AG09319 (cell line): Measurements from ENCODE around the gene GATA3.

Experiments
- DNase-seq: peaks from one replicate; pipeline ENCODE4 v3.0.0-alpha.2; 2010; ENCODE audit warnings: low read depth; ENCODE audit errors: extremely low read depth
- TF ChIP-seq, protein P1 (sequence below): IDR thresholded peaks from 2 replicates; pipeline ENCODE4 v1.5.1; 2011; ENCODE audit warnings: low read depth, mild to moderate bottlenecking, inconsistent platforms, low read length, moderate library complexity

GATA3 gene

DNA sequence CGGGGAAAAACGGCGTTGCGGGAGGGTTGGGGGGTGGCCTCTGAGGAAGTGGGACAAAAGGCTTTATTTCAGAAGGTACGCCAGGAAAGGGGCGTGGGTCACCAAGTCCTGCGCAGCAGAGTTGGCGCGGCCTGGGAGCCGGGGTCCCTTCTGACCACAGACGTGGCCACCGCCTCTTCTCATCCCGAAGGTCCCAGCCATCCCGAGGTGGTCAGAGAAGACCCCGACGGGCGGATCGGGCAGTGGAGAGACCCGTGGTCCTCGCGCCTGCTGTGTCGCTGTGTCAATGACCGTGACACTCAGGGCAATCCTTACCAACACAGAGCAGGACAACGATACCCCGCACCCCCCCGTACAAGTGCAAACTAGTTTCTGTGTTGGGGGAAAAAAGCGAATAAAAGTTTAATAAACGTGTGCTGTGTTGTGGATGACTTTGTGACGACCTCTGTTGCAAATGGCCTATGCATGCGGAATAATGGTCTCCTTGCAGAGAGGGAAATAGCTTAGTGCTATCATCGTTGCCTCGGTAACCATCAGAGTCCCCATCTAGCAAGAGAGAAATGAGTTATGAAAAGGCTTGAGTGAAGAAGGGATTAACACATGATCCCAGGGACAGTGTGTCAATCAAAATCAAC, 19.4 kb upstream of the GATA3 start:
- DNase-seq = no peak
- TF ChIP-seq, protein P1, sequence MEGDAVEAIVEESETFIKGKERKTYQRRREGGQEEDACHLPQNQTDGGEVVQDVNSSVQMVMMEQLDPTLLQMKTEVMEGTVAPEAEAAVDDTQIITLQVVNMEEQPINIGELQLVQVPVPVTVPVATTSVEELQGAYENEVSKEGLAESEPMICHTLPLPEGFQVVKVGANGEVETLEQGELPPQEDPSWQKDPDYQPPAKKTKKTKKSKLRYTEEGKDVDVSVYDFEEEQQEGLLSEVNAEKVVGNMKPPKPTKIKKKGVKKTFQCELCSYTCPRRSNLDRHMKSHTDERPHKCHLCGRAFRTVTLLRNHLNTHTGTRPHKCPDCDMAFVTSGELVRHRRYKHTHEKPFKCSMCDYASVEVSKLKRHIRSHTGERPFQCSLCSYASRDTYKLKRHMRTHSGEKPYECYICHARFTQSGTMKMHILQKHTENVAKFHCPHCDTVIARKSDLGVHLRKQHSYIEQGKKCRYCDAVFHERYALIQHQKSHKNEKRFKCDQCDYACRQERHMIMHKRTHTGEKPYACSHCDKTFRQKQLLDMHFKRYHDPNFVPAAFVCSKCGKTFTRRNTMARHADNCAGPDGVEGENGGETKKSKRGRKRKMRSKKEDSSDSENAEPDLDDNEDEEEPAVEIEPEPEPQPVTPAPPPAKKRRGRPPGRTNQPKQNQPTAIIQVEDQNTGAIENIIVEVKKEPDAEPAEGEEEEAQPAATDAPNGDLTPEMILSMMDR = no peak

DNA sequence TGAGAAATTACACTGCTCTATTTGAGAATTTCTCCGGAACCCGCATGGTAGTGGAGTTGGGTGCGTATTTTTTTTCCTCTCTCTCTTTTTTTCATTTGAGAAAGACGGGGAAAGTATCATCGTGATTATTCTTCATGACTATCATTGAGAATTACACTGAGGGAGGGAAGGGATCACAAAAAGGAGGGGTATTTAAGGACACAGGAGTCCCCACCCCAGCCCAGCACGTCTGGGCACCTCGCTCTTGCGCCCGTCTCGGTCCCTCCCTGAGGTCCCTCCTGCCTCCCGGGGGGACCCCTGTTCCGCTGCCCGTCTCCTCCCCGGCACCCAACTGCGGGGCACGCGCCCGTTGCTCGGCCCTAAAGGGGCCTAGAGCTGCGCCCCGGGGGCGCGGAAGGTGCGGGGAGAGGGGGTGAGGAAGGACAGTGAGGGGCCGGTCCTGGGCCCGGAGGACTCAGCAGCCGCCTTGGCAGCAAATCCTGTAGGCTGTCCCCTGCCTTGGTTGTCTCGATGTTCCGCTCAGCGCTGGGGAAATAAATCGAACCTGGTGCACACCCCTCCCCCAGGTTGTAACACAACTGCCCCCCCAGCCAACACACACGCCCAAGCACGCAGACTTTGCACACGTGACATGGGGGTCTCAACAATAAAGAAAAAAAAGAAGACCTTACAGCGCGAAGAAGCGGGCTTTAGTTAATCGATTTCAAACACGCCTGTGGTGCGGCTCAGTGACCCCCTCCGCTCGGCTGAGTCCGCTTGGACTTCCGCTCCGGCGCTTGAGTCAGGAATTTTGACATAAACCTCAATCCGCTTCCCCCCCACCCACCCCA, 18.6 kb upstream of the GATA3 start:
- DNase-seq = no peak
- TF ChIP-seq, protein P1 = no peak

DNA sequence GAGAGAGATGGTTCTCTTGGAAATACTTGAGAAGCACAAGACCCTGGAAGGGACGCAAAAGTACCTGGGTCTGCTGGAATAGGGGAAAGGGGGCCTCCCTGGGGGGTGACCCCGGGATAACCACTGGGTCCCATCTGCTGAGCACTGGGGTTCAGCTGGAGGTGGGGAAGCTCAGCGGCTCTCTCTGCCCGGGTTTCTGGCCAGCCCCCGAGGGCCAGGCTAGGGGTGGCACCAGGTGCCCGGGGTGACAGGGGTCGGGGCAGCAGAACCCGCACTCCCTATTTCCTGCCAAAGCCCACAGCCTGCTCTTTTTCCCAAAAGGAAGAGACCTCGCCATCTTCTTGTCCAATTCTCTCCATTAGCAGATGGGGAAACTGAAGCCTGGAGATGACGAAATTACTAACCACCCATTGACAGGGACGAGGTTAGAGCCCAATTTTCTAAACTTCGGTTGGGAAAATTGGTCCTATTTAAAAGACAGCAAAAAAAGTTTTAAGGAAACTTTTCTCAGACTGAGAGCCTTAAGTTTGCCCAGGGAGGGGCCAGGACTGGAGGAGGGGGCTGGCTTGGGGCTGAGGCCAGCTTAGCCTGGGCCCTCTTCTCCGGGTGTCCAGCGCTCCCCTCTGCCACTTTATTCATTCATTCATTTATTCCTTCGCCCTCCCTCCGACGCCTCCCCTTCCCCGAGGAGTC, 17.8 kb upstream of the GATA3 start:
- TF ChIP-seq, protein P1 = no peak
- DNase-seq = no peak

DNA sequence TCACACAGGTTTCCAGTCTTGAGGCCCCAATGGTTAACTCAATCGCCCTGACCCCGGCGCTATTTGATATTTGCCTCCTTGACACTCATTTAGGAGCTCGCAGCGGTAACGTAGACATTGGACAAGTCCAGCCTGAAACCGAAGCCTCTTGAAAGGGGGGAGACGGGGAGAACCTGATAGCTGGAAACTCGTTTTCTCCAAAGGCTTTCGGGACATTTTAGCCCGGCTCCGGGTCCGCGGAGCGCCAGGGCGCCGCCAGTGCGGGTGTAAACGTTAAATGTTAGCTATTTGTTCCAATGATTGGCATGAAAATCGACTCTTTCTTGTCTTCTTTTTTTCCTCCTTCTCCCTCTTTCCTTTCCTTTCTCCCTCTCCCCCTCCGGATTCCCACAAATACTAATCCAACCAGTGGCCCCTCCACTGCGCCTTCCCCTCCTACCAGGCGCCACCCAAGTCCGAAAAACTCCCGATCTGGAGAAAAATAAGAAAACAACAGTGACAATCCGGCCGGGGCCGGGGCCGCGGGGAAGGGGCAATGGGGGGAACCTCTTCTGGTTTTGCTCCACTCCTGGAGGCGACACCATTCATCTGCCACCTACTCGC, 17.2 kb upstream of the GATA3 start:
- no peak for DNase-seq
- TF ChIP-seq, protein P1 = no peak

DNA sequence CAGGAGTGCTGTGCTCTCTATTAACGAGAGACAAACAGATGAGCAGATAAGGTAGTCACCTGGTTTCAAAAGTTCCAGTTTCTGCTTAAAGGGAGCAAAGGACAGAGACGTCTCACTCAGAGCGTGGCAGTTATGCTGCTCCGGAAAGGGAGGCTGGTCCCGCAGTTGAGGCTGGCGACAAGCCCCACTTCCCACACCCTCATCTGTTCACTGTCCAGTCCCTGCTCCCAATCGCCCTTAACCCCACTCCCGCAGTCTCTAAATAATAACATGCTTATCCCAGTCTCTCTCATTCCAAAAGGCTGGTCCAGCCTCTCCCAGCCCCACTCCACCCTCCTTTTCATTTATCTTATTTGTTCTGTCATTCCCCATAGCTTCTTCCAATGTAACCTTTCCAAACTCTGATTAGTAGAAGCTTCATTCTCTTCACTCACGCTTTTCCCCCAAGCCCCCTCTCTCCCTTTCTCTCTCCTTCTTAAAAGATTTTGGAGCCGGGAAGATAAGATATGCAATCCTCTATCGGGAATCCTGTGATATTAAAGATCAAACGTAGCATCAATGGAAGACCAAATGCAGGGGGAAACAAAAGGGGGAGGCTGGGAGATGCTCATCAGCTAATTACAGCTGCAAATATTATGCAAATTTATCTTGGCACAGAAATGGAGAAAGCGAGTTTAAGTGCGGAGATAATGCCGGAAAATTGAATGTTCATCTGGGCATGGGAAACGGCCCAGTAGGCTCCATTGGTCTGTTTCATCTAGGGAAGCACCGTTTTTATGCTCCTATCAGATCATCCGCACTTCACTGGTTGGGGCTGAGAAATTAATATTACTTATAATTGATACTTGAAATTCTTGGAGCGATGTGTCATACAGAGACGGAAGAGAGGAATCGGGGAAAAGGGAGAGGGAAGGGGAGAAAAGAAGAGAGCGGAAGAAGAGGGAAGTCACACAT, 16.3 kb upstream of the GATA3 start:
- TF ChIP-seq, protein P1 = no peak
- no peak for DNase-seq

DNA sequence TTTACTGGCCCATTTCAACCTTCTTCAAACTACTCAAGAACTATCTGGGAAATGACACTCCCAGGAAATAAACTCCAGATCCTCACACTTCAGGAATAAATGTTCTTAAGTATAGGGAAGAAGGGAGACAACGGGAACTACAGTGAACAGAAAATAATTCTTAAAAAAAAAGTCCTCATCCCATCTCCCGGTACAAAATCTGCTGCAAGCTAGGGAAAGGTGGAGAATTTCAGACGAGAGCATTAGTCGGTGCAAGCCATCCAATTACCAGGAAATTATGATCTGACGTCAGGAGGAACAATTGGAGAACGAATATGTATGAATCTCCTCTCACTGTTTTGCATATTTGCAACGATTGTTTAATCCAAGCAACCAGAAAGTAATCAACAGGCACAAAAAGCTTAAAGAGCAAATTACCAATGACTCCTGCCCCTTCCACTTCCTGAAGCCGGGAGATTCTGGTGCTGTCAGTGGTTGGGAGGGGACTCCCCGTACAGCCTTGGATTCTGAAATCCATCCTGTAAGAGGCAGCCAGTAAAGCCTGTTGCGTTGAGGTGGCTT, 15.1 kb upstream of the GATA3 start:
- no peak for DNase-seq
- TF ChIP-seq, protein P1 = no peak
